Measurements from ENCODE around the gene FGF22. TPM values are rescaled to one million over a fixed set of nuclear protein-coding genes. Genes with fewer than 3 reads are reported as not detected.

Gene FGF22
- total and polyA plus RNA-seq, 2 of the 8 experiments (the other 6 are each of a cell fraction or from before 2014, with no cell fraction given), result 0.44 to 1.7 TPM

- no peak overlapping the region for H4K91ac ChIP-seq (replicated peaks; ENCODE audit: insufficient read length, low read length)
- H4K8ac ChIP-seq (ENCODE audit: extremely low read depth, insufficient read depth, low read length), result peak overlapping the region; percentile 79; the same call in 1 of the 2 replicates
- no peaks in the 10 kb centered on the region for H3K79me2 ChIP-seq (ENCODE audit: control insufficient read depth in 1 of 2, insufficient read depth in 2 of 2, low read length in 2 of 2)
- H2AFZ ChIP-seq (ENCODE audit: low read length), result no peak overlapping the region
- no peak overlapping the region for H2BK120ac ChIP-seq (replicated peaks; ENCODE audit: low read depth, low read length)
- H3K27me3 ChIP-seq (replicated peaks in 1 of 4; ENCODE audit: control insufficient read depth in 3 of 4, extremely low read depth in 1 of 4, insufficient read depth in 3 of 4, low read length in 3 of 4), result no peaks in the 10 kb centered on the region; a peak in 1 of 7 replicates
- no peak overlapping the region for H2AK5ac ChIP-seq (ENCODE audit: low read depth, low read length)
- no peak overlapping the region for H3K9ac ChIP-seq (replicated peaks in 1 of 4; ENCODE audit: extremely low read depth in 1 of 4, low read depth in 3 of 4, low read length in 3 of 4)
- no peak overlapping the region for H3K27ac ChIP-seq (ENCODE audit: low read depth, low read length)
- peaks cover 5 to 11% of the 10 kb centered on the region in 2 experiments for H4K20me1 ChIP-seq (replicated peaks in 1 of 2; ENCODE audit: control insufficient read depth in 1 of 2, insufficient read depth in 2 of 2, low read length in 2 of 2)
- H3K4me1 ChIP-seq (replicated peaks in 1 of 4; ENCODE audit: control insufficient read depth in 3 of 4, insufficient read depth in 4 of 4, low read length in 3 of 4), result no peaks in the 10 kb centered on the region; a peak in 1 of 7 replicates
- H3K4me2 ChIP-seq (ENCODE audit: insufficient read depth in 1 of 2, low read depth in 2 of 2, low read length in 2 of 2), result no peak overlapping the region
- H3K14ac ChIP-seq (ENCODE audit: insufficient read length), result no peak overlapping the region
- no peak overlapping the region for H4K5ac ChIP-seq (ENCODE audit: insufficient read length, low read depth, low read length)
- ChIA-PET CTCF (ENCODE audit: partially characterized antibody) (interaction anchor here (0.6 to 1.5 kb wide), 3 partner anchors 16 to 101 kb away, joined by 3 to 6 read pairs (median 4); partner anchors contain the start of gene GZMM), POLR2A (ENCODE audit: partially characterized antibody) (interaction anchor here (0.7 to 1.0 kb wide), 4 partner anchors 29 to 165 kb away, joined by 3 to 4 read pairs (median 3); no protein-coding TSS in a partner anchor)
- FAIRE-seq (no peak), DNase-seq (ENCODE audit: low read depth in 1 of 2, low spot score in 2 of 2) (no peak)
- no peak overlapping the region for H3K23ac ChIP-seq (ENCODE audit: insufficient read length)
- no peaks in the 10 kb centered on the region; the same call in 1 of the 2 replicates for H3K79me1 ChIP-seq (ENCODE audit: low read depth, low read length)
- H3K23me2 ChIP-seq (ENCODE audit: low read depth, low read length), result peaks cover 1% of the 10 kb centered on the region; the same call in 1 of the 2 replicates
- no peak overlapping the region for H3K18ac ChIP-seq (ENCODE audit: extremely low read depth, low read length)
- no peak overlapping the region for H3K4ac ChIP-seq (replicated peaks; ENCODE audit: insufficient read length, low read depth, low read length)
- peaks cover 0 to 44% (median 16%) of the 10 kb centered on the region in 4 experiments; a peak in 6 of 8 replicates for H3K36me3 ChIP-seq (ENCODE audit: control insufficient read depth in 2 of 4, insufficient read depth in 4 of 4, low read length in 3 of 4)
- 87% methylated on average over 14 of the region's 14 CpGs; no CpG with 5 or more reads in 1 of the 2 experiments for WGBS, 2 experiments (ENCODE audit: extremely low coverage in 1 of 2, insufficient coverage in 1 of 2, insufficient read length in 1 of 2, insufficient replicate concordance in 2 of 2, low coverage in 1 of 2, low lambda C conversion rate in 2 of 2, missing lambda C conversion rate in 1 of 2)
- H3K9me3 ChIP-seq (ENCODE audit: insufficient read depth in 2 of 2, low read depth in 1 of 2, low read length in 1 of 2), result no peaks in the 10 kb centered on the region
- H3K56ac ChIP-seq (replicated peaks; ENCODE audit: insufficient read length, low read depth, low read length), result no peak overlapping the region
- H3K4me3 ChIP-seq (ENCODE audit: extremely low read depth in 1 of 4, insufficient read depth in 2 of 4, low read depth in 3 of 4, low read length in 4 of 4), result no peak overlapping the region
- H2BK12ac ChIP-seq (ENCODE audit: low read depth, low read length), result no peak overlapping the region
- H2BK20ac ChIP-seq (ENCODE audit: low read length), result no peak overlapping the region
- no peak overlapping the region for H2BK15ac ChIP-seq (ENCODE audit: low read length)
- H2BK5ac ChIP-seq (ENCODE audit: low read depth, low read length), result no peak overlapping the region
- TF ChIP-seq GTF2F1 (IDR thresholded peaks at IDR 0.05; ENCODE audit: borderline replicate concordance, low read depth, low read length) (no peak), SP4 (IDR thresholded peaks at IDR 0.05; ENCODE audit: low read length) (no peak), RBBP5 (IDR thresholded peaks at IDR 0.05; ENCODE audit: borderline replicate concordance, low read depth, low read length) (no peak), POLR2A (IDR thresholded peaks at IDR 0.05; ENCODE audit: control extremely low read depth in 1 of 2, low read depth in 2 of 2, low read length in 2 of 2) (no peak), KDM1A (IDR thresholded peaks at IDR 0.05; ENCODE audit: borderline replicate concordance, low read length) (no peak), CBX5 (IDR thresholded peaks at IDR 0.05; ENCODE audit: low read depth, low read length) (no peak), TEAD4 (IDR thresholded peaks at IDR 0.05; ENCODE audit: low read depth, low read length) (no peak), JUN (IDR thresholded peaks at IDR 0.05; ENCODE audit: low read depth, low read length) (no peak), PHF8 (conservative IDR thresholded peaks at IDR 0.05; ENCODE audit: low read depth, low read length) (no peak), SIRT6 (IDR thresholded peaks at IDR 0.05; ENCODE audit: low read length) (no peak), SIX5 (IDR thresholded peaks at IDR 0.05; ENCODE audit: low read depth, low read length) (no peak)
- TF ChIP-seq, protein P1, sequence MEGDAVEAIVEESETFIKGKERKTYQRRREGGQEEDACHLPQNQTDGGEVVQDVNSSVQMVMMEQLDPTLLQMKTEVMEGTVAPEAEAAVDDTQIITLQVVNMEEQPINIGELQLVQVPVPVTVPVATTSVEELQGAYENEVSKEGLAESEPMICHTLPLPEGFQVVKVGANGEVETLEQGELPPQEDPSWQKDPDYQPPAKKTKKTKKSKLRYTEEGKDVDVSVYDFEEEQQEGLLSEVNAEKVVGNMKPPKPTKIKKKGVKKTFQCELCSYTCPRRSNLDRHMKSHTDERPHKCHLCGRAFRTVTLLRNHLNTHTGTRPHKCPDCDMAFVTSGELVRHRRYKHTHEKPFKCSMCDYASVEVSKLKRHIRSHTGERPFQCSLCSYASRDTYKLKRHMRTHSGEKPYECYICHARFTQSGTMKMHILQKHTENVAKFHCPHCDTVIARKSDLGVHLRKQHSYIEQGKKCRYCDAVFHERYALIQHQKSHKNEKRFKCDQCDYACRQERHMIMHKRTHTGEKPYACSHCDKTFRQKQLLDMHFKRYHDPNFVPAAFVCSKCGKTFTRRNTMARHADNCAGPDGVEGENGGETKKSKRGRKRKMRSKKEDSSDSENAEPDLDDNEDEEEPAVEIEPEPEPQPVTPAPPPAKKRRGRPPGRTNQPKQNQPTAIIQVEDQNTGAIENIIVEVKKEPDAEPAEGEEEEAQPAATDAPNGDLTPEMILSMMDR (IDR thresholded peaks at IDR 0.05; ENCODE audit: control extremely low read depth in 1 of 3, insufficient read depth in 1 of 3, low read depth in 1 of 3, low read length in 3 of 3), result no peak
These were observed 5.1 kb downstream of the FGF22 start for GRCh38 chr19:644789-645188.
